Heart right ventricle (tissue), 16 donors: ENCODE results near the gene LGR6. TPM values are rescaled to one million over a fixed set of nuclear protein-coding genes. Genes with fewer than 3 reads are reported as not detected.

Experiments
- ATAC-seq, 8 donors: fragments of 200-7000 bp; cut with Tn5 transposase; one replicate each; pipeline ENCODE4 v1.9.1; 2020; ENCODE audit warnings: mild to moderate bottlenecking in 8 of 8, moderate library complexity in 8 of 8, moderate number of reproducible peaks in 1 of 8
- DNase-seq, 2 donors: peaks; one replicate each; pipeline ENCODE4 v3.0.0-alpha.2; 2020
- H3K27ac ChIP-seq, 10 donors: fragments of 200-600 bp; sonication (generic) in 2 of 10; one replicate each; pipeline versions ENCODE4 v1.5.0 to v1.8.0; 2020 to 2022; ENCODE audit warnings: mild to moderate bottlenecking in 3 of 10
- H3K27me3 ChIP-seq, 7 donors: fragments of 200-600 bp; one replicate each; pipeline ENCODE4 v1.8.0; 2021 to 2022; ENCODE audit warnings: mild to moderate bottlenecking in 2 of 7
- H3K36me3 ChIP-seq, 9 donors: fragments of 200-600 bp; sonication (generic) in 1 of 9; one replicate each; pipeline versions ENCODE4 v1.5.0 to v1.8.0; 2020 to 2022; ENCODE audit warnings: mild to moderate bottlenecking in 2 of 9
- H3K4me1 ChIP-seq, 9 donors: fragments of 200-600 bp; sonication (generic) in 1 of 9; one replicate each; pipeline versions ENCODE4 v1.5.0 to v1.8.0; 2020 to 2022; ENCODE audit warnings: mild to moderate bottlenecking in 4 of 9
- H3K4me3 ChIP-seq, 10 donors: fragments of 200-600 bp; sonication (generic) in 2 of 10; one replicate each; pipeline versions ENCODE4 v1.5.0 to v1.8.0; 2020 to 2022; ENCODE audit warnings: mild to moderate bottlenecking in 7 of 10, moderate library complexity in 2 of 10
- H3K9me3 ChIP-seq, 11 donors: fragments of 200-600 bp in 10 of 11; sonication (generic) in 2 of 11; one replicate each; pipeline versions ENCODE4 v1.5.0 to v1.8.0; 2013 to 2022; ENCODE audit warnings: mild to moderate bottlenecking in 2 of 11, control low read depth in 1 of 11, moderate library complexity in 1 of 11
- WGBS, 2 donors: extraction: QIAGEN DNeasy Blood & Tissue Kit; methylation state at CpG; one replicate each; pipeline ENCODE4 v1.1.7; 2013; ENCODE audit warnings: inconsistent platforms in 1 of 2; 5-methylcytosine and 5-hydroxymethylcytosine counted together
- intact Hi-C, 10 donors: fragments of 100-400 bp; cut with DNase I; formaldehyde crosslinking; loops; one replicate each; pipeline versions ENCODE4 v1.11.1 to v1.14.2; 2022
- polyA plus RNA-seq, 2 donors: library from polyadenylated mRNA; stranded (reverse); fragments of 200-250 nt; gene quantifications; one replicate each; pipeline ENCODE4 v1.2.3, GENCODE V29; 2013
- total RNA-seq, 10 donors: library from RNA; stranded (reverse); fragmentation: NEBNext Ultra II Directional in 3 of 10; extraction: Animal tissue kit (Norgen Biotek cat#: 25700) in 3 of 10; gene quantifications; one replicate each; pipeline versions ENCODE4 v1.2.1 to v1.2.4, GENCODE V29; 2021 to 2023
- TF ChIP-seq, protein P1 (sequence below), 9 donors: fragments of 200-600 bp; sonication (generic) in 2 of 9; IDR thresholded peaks; one replicate each; pipeline versions ENCODE4 v1.5.0 to v1.8.0; 2021 to 2022; ENCODE audit warnings: antibody characterized with exemption in 9 of 9, mild to moderate bottlenecking in 5 of 9, moderate library complexity in 1 of 9
- donor health status: Arrhythmogenic right ventricular cardiomyopathy.
- donor health status: ischemic (EF 13 %, LVEDD 7.1; RV severe dilation, severe dysfunction).
- donor health status: healthy with polysubstance abuse.
- donor health status: DM: no; HTN: yes; CAD: no.
- donor health status: DM: no; HTN: no; CAD: no.
- donor health status: ischemic (EF 25% LVEDD 6.9; RV normal size, moderate dysfunction).
- donor health status: ischemic (EF 25% LVEDD 5.7; RV mildly dilated, moderate dysfunction).
- donor health status: healthy.
- donor health status: DM: yes; HTN: yes; CAD: no.
- donor health status: Ischemic cardiomyopathy.
- donor health status: ischemic (EF 35%, LVEDD 5.7; RV mildly dilated, moderate dysfunction).
- donor health status: nonischemic (EF 11% LVEDD 7.7; RV severe dilation, severe dysfunction).
- donor health status: DM: yes; HTN: yes; CAD: no.
- donor health status: PGD.
- donor health status: ischemic (EF 29% LVEDD 5.4; RV normal size, mild dysfunction).
- donor health status: nonischemic (EF 23%, LVEDD 6.1; RV moderate dilation, normal function).

Gene LGR6
- total and polyA plus RNA-seq, 12 donors = 0.19 to 13.5 (median 2.2) TPM

DNA sequence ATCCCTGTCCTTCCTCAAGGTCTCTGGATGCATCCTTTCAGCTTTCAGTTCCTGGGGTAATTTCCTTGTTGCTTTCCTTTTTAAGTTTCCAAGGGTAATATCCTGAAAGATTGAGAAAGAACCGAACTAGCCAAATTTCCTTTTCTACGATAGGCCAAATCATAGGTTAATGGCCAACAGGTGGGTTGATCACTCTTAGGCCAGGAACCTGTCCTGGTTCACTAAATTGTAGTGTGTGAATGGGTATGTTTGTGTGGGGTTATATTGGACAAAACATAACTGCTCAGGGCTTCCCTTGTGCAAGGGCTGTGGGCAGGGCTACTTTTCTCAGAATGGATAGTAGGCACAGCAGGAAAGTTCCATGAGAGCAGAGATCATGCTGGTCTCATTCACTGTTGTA lies 131.0 kb downstream of the LGR6 start:
- Histone ChIP-seq H3K36me3 (peaks cover 0 to 3% (median 0%) of the 10 kb centered on the region in 9 donors), H3K9me3 (no peaks in the 10 kb centered on the region), H3K27me3 (no peaks in the 10 kb centered on the region), H3K4me3 (no peak overlapping the region), H3K4me1 (no peaks in the 10 kb centered on the region), H3K27ac (no peak overlapping the region)
- DNase-seq (no peak), ATAC-seq (no peak)
- intact Hi-C loops = loop anchor here in 1 of 10 donors (10.0 kb wide), 1 partner anchor 380 kb away; no protein-coding TSS in a partner anchor
- WGBS, 2 donors = 82 to 83% methylated on average over 2 of the region's 2 CpGs
- TF ChIP-seq, protein P1, sequence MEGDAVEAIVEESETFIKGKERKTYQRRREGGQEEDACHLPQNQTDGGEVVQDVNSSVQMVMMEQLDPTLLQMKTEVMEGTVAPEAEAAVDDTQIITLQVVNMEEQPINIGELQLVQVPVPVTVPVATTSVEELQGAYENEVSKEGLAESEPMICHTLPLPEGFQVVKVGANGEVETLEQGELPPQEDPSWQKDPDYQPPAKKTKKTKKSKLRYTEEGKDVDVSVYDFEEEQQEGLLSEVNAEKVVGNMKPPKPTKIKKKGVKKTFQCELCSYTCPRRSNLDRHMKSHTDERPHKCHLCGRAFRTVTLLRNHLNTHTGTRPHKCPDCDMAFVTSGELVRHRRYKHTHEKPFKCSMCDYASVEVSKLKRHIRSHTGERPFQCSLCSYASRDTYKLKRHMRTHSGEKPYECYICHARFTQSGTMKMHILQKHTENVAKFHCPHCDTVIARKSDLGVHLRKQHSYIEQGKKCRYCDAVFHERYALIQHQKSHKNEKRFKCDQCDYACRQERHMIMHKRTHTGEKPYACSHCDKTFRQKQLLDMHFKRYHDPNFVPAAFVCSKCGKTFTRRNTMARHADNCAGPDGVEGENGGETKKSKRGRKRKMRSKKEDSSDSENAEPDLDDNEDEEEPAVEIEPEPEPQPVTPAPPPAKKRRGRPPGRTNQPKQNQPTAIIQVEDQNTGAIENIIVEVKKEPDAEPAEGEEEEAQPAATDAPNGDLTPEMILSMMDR (IDR thresholded peaks at IDR 0.05) = no peak

DNA sequence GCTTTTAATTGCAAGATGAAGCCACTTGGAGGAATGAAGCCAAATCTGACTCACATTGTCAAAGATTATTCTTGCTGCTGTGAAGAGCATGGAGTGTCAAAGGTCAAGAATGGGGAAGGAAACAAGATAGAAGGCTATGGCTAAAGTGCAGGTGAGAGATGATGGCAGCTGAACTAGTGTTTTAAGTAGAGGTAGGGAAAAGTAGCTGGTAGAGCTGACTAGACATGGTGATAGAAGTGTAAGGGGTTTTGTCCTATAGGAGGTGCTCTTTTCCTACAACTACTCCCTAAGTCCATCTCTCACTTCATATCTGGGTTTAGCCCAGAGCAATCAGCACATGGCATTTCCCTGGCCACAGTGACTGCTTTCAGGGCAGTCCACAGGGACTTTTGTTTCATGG lies 136.3 kb downstream of the LGR6 start:
- Histone ChIP-seq H3K27ac (no peak overlapping the region), H3K4me3 (no peak overlapping the region), H3K27me3 (no peaks in the 10 kb centered on the region), H3K4me1 (peaks cover 0 to 10% (median 0%) of the 10 kb centered on the region in 9 donors), H3K36me3 (peaks cover 0 to 48% (median 0%) of the 10 kb centered on the region in 9 donors), H3K9me3 (no peaks in the 10 kb centered on the region)
- DNase-seq (no peak), ATAC-seq (peak in 3 of 8 donors; percentile 26 to 54 (median 52))
- intact Hi-C loops = loop anchor here in 2 of 10 donors (5.0 to 10.0 kb wide), 2 partner anchors 375 to 397 kb away; no protein-coding TSS in a partner anchor
- TF ChIP-seq, protein P1 (IDR thresholded peaks at IDR 0.05) = peak in 2 of 9 donors; percentile 6 to 17

DNA sequence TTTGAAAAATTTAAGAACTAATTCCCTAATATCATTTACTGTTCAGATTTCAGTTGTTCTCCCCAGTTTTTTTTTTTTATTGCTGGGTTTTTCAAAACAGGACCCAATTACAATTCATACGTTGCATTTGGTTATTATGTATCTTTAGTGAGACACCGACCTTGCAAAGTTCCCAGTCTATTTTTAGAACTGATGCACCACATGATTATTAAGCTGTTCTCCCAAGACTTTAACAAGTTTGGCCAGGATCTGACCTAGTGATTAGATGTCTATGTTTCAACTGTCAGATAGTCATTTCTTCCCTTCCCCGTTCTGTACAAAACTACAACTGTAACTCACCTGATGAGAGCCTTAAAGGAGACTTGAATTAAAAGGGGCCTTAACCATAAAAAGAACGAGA lies 140.3 kb downstream of the LGR6 start:
- TF ChIP-seq, protein P1 (IDR thresholded peaks at IDR 0.05) = no peak
- Histone ChIP-seq H3K27ac (no peak overlapping the region), H3K36me3 (peaks cover 0 to 57% (median 0%) of the 10 kb centered on the region in 9 donors), H3K4me3 (no peak overlapping the region), H3K27me3 (no peaks in the 10 kb centered on the region), H3K4me1 (peaks cover 0 to 10% (median 0%) of the 10 kb centered on the region in 9 donors), H3K9me3 (no peaks in the 10 kb centered on the region)
- ATAC-seq (peak in 1 of 8 donors; percentile 19), DNase-seq (no peak)
- intact Hi-C loops = loop anchor here in 1 of 10 donors (5.0 kb wide), 1 partner anchor 393 kb away; no protein-coding TSS in a partner anchor
- WGBS, 2 donors = 46 to 62% methylated on average over 4 of the region's 4 CpGs

DNA sequence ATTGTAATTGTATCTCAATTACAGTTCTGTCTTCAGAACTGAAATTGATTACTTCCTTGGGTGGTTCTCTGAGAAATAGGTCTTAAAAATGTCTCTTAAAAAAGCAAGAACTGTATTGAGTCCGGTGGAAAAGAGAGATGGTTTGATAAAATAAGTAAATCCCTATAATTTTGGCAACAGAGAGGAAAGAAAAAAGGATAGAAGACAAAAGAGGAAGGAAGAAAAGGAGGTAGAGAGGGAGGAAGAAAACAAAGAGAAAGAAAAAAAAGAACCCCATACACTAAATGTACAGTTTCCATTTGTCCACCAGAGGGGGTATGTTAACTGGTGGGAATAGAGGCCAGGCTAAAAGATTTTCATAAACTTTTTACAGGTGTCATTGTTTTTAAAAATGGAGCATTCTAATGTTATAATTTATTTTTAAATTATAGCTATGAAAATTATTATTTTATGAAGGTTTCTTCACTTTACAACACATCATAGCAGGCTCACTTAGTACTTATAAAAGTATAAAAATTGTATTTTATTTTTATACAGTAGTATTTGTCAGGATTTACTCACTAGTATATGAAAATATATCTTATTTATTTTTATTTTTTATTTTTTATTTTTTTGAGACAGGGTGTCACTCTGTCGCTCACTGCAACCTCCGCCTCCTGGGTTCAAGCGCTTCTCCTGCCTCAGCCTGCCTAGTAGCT lies 150.2 kb downstream of the LGR6 start:
- ATAC-seq (no peak), DNase-seq (no peak)
- no peak overlapping the region for H3K4me3 ChIP-seq
- no peaks in the 10 kb centered on the region for H3K36me3 ChIP-seq
- H3K27ac ChIP-seq = no peak overlapping the region
- 65 to 66% methylated on average over 4 of the region's 4 CpGs for WGBS, 2 donors
- H3K4me1 ChIP-seq = peaks cover 0 to 23% (median 12%) of the 10 kb centered on the region in 9 donors
- intact Hi-C loops = loop anchor here in 8 of 10 donors (2.0 to 10.0 kb wide), 9 partner anchors 118 to 375 kb away; partner anchors contain the start of gene SYT2 (in 1 of the 8)
- TF ChIP-seq, protein P1 (IDR thresholded peaks at IDR 0.05) = peak; percentile 68 to 88 (median 83)
- no peaks in the 10 kb centered on the region for H3K9me3 ChIP-seq
- H3K27me3 ChIP-seq = no peaks in the 10 kb centered on the region
